Measurements from ENCODE around the gene ADAMTS12. TPM values are rescaled to one million over a fixed set of nuclear protein-coding genes. Genes with fewer than 3 reads are reported as not detected.

ADAMTS12 gene
- total RNA-seq, 2 experiments from 2014 or later = not detected

DNA sequence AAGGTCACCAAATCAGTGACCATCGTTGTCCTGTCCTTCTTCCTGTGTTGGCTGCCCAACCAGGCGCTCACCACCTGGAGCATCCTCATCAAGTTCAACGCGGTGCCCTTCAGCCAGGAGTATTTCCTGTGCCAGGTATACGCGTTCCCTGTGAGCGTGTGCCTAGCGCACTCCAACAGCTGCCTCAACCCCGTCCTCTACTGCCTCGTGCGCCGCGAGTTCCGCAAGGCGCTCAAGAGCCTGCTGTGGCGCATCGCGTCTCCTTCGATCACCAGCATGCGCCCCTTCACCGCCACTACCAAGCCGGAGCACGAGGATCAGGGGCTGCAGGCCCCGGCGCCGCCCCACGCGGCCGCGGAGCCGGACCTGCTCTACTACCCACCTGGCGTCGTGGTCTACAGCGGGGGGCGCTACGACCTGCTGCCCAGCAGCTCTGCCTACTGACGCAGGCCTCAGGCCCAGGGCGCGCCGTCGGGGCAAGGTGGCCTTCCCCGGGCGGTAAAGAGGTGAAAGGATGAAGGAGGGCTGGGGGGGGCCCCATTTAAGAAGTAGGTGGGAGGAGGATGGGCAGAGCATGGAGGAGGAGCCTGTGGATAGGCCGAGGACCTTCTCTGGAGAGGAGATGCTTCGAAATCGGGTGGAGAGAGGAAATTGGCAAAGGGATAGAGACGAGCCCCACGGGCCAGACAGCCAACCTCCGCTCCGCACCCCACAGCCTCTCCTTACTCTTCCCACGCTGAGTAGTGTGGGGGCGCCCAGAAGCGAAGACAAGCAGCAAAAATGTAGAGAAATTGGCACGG, 46.1 kb upstream of the ADAMTS12 start:
- H3K9me2 ChIP-seq (ENCODE audit: insufficient read depth, low read length) = no peaks in the 10 kb centered on the region
- H3K79me2 ChIP-seq (ENCODE audit: insufficient read depth, low read depth, low read length) = no peaks in the 10 kb centered on the region
- H3K36me3 ChIP-seq (ENCODE audit: insufficient read depth, low read length) = no peaks in the 10 kb centered on the region
- TF ChIP-seq EZH2phosphoT487 (IDR thresholded peaks at IDR 0.05; ENCODE audit: borderline replicate concordance, low read depth, low read length) (no peak), CTCF (conservative IDR thresholded peaks at IDR 0.05; ENCODE audit: low read length) (no peak)
- ChIA-PET POLR2A (no interaction called here), CTCF (ENCODE audit: unreplicated experiment) (no interaction called here)
- no peaks in the 10 kb centered on the region for H3K4me1 ChIP-seq (ENCODE audit: insufficient read depth, low read length, poor library complexity, severe bottlenecking)
- no peak overlapping the region for H3K27ac ChIP-seq (ENCODE audit: low read depth, low read length, poor library complexity, severe bottlenecking)
- intact Hi-C loops (cut with micrococcal nuclease; ENCODE audit: unreplicated experiment) = no loop called here
- no peak overlapping the region for H2AFZ ChIP-seq (ENCODE audit: low read length)
- H3K4me3 ChIP-seq (ENCODE audit: low read depth, low read length, poor library complexity, severe bottlenecking) = no peak overlapping the region
- DNase-seq (ENCODE audit: low spot score) = no peak
- no peaks in the 10 kb centered on the region for H4K20me1 ChIP-seq (ENCODE audit: insufficient read depth, low read length)
- BruUV-seq (replicated peaks) = no TSS peak
- no peak overlapping the region for H3K4me2 ChIP-seq (ENCODE audit: low read length)
- no peaks in the 10 kb centered on the region for H3K9me3 ChIP-seq (ENCODE audit: low read length)

DNA sequence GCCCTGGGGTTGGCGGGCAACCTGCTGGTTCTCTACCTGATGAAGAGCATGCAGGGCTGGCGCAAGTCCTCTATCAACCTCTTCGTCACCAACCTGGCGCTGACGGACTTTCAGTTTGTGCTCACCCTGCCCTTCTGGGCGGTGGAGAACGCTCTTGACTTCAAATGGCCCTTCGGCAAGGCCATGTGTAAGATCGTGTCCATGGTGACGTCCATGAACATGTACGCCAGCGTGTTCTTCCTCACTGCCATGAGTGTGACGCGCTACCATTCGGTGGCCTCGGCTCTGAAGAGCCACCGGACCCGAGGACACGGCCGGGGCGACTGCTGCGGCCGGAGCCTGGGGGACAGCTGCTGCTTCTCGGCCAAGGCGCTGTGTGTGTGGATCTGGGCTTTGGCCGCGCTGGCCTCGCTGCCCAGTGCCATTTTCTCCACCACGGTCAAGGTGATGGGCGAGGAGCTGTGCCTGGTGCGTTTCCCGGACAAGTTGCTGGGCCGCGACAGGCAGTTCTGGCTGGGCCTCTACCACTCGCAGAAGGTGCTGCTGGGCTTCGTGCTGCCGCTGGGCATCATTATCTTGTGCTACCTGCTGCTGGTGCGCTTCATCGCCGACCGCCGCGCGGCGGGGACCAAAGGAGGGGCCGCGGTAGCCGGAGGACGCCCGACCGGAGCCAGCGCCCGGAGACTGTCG, 45.4 kb upstream of the ADAMTS12 start:
- TF ChIP-seq CTCF (conservative IDR thresholded peaks at IDR 0.05; ENCODE audit: low read length) (no peak), EZH2phosphoT487 (IDR thresholded peaks at IDR 0.05; ENCODE audit: borderline replicate concordance, low read depth, low read length) (no peak)
- intact Hi-C loops (cut with micrococcal nuclease; ENCODE audit: unreplicated experiment) = no loop called here
- no peak for DNase-seq (ENCODE audit: low spot score)
- CTCF ChIA-PET (ENCODE audit: unreplicated experiment) = no interaction called here
- no peaks in the 10 kb centered on the region for H3K9me2 ChIP-seq (ENCODE audit: insufficient read depth, low read length)
- H3K4me1 ChIP-seq (ENCODE audit: insufficient read depth, low read length, poor library complexity, severe bottlenecking) = no peaks in the 10 kb centered on the region
- no peak overlapping the region for H3K4me3 ChIP-seq (ENCODE audit: low read depth, low read length, poor library complexity, severe bottlenecking)
- BruUV-seq (replicated peaks) = no TSS peak
- no peaks in the 10 kb centered on the region for H3K79me2 ChIP-seq (ENCODE audit: insufficient read depth, low read depth, low read length)
- H3K36me3 ChIP-seq (ENCODE audit: insufficient read depth, low read length) = no peaks in the 10 kb centered on the region
- H2AFZ ChIP-seq (ENCODE audit: low read length) = no peak overlapping the region
- H4K20me1 ChIP-seq (ENCODE audit: insufficient read depth, low read length) = no peaks in the 10 kb centered on the region
- H3K9me3 ChIP-seq (ENCODE audit: low read length) = no peaks in the 10 kb centered on the region
- POLR2A ChIA-PET = no interaction called here
- no peak overlapping the region for H3K4me2 ChIP-seq (ENCODE audit: low read length)
- no peak overlapping the region for H3K27ac ChIP-seq (ENCODE audit: low read depth, low read length, poor library complexity, severe bottlenecking)

Data from OCI-LY7 (cell line).